Measurements from ENCODE around the gene ECE2.
"Not testable (repeated sequence)": the region's sequence is repeated elsewhere in the genome, so short reads cannot be mapped to it uniquely, and the experiment has no call there.

The ECE2 gene

DNA sequence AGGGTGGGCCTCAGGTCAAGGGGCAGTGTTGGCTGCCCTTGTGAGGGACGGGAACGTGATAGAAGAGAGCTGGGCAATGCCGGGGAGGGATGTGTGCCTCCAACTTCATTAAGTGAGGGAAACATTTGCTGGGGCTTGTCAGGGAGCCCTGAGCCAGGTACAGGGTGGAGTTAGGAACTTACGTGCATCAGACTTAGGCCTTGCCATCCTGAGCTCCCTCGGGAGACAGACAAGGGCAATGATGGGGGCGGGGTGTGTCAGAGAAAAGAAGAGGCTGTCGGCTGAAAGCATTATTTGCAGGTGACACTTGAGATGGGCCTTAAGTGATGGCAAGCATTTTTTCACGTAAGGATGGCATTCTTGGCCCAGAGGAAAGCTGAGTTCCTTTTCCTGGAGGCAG lies 63.2 kb downstream of the ECE2 start:
- DNase-seq, result no peak

DNA sequence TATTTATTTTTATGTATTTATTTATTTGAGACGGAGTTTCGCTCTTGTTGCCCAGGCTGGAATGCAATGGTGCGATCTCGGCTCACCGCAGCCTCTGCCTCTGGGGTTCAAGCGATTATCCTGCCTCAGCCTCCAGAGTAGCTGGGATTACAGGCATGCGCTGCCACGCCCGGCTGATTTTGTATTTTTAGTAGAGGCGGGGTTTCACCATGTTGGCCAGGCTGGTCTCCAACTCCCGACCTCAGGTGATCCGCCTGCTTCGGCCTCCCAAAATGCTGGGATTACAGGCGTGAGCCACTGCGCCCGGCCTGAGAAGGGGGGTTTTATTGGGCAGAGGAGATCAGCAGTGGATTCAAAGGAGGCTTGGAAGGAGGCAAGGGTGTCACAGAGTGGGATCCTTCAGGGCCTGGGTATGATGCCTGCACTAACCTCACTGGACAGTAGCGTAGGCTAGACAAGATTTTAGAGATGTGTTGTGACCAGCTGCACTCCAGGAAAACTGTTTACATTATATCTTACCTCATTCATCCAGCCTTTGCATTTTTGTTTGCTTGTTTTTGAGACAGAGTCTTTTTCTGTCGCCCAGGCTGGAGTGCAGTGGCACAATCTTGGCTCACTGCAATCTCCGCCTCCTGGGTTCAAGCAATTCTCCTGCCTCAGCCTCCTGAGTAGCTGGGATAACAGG lies 63.8 kb downstream of the ECE2 start:
- not testable (repeated sequence) for DNase-seq

DNA sequence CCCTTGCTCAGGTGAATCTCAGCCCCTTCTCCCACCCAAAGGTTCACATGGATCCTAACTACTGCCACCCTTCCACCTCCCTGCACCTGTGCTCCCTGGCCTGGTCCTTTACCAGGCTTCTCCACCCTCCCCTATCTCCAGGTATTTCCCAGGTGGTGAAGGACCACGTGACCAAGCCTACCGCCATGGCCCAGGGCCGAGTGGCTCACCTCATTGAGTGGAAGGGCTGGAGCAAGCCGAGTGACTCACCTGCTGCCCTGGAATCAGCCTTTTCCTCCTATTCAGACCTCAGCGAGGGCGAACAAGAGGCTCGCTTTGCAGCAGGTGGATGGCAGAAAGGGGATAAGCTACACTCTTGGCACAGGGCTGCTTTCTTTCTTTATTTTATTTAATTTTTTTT lies 66.1 kb downstream of the ECE2 start:
- no peak for DNase-seq
